ENCODE results near the gene KIAA1217. TPM values are rescaled to one million over a fixed set of nuclear protein-coding genes. Genes with fewer than 3 reads are reported as not detected.

KIAA1217 gene
- total and polyA plus RNA-seq, 2 experiments from 2014 or later, result 5.4 to 8.1 TPM

DNA sequence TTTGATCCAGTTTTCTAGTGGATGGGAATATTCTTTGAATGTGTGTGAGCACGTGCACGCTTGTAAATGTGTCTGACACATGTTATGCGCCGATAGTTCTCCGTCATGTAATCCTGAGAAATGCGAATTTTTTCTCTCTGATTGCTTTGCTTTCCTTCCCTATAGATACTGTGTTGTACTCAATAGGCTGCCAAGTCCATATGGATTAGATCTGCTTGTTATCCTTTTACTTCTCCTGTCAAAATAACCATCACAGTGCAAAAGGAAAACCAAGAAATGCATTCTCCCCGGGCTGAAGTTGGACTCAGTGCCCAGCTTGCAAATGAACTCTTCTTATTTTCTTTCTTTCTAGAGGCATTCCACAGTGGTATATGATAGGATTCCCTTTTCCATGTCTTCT is 131.9 kb downstream of the KIAA1217 start:
- no peak overlapping the region for H3K4me3 ChIP-seq
- H3K4me1 ChIP-seq (ENCODE audit: insufficient read depth), result peaks cover 31% of the 10 kb centered on the region
- H3K36me3 ChIP-seq (ENCODE audit: low read depth), result no peaks in the 10 kb centered on the region
- in situ Hi-C loops (cut with MboI), result no loop called here
- H3K79me2 ChIP-seq (ENCODE audit: insufficient read depth), result no peaks in the 10 kb centered on the region
- WGBS, 2 experiments (ENCODE audit: low coverage in 1 of 2, low lambda C conversion rate in 2 of 2, missing lambda C conversion rate in 2 of 2), result 30 to 31% methylated on average over 7 of the region's 7 CpGs
- H4K20me1 ChIP-seq (ENCODE audit: insufficient read depth), result no peaks in the 10 kb centered on the region
- no peak for DNase-seq
- no peak overlapping the region for H3K9ac ChIP-seq
- peak overlapping the region; percentile 47 for H2AFZ ChIP-seq
- H3F3A ChIP-seq (ENCODE audit: insufficient read depth), result peaks cover 20% of the 10 kb centered on the region
- no peak overlapping the region for H3K27ac ChIP-seq
- H3K4me2 ChIP-seq (ENCODE audit: unreplicated experiment), result peak overlapping the region; percentile 10
- no peaks in the 10 kb centered on the region for H3K9me2 ChIP-seq (ENCODE audit: insufficient read depth)
- no peaks in the 10 kb centered on the region for H3K27me3 ChIP-seq (replicated peaks; ENCODE audit: insufficient read depth)
- TF ChIP-seq EZH2phosphoT487 (IDR thresholded peaks at IDR 0.05; ENCODE audit: insufficient read depth, low read depth) (no peak), EZH2 (IDR thresholded peaks at IDR 0.05; ENCODE audit: insufficient read depth, poor library complexity, severe bottlenecking) (no peak)
- H3K9me3 ChIP-seq (ENCODE audit: low read depth), result no peaks in the 10 kb centered on the region

DNA sequence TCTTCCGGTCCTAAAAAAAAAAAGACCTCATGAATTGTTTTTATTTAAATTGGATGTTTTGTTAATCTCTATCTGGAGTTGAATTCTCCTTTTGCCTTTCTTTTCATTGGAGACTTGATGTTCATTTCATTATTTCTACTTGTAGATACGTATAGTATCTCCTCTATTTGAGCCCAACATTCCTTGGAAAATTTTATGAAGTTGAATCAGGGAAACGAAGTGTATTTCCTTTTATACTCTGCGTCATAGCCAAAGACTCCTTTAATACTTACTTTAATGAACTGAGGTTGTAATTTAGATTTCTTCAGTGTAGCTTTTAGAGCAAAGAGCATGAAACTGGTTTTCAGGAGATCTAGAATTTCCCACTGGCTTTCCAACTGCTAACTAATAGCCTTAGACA is 132.4 kb downstream of the KIAA1217 start:
- Histone ChIP-seq H3K4me1 (ENCODE audit: insufficient read depth) (peaks cover 31% of the 10 kb centered on the region), H4K20me1 (ENCODE audit: insufficient read depth) (no peaks in the 10 kb centered on the region), H3K9me3 (ENCODE audit: low read depth) (no peaks in the 10 kb centered on the region), H3K27ac (no peak overlapping the region), H3K9me2 (ENCODE audit: insufficient read depth) (no peaks in the 10 kb centered on the region), H3K4me3 (no peak overlapping the region), H3K4me2 (ENCODE audit: unreplicated experiment) (peak overlapping the region; percentile 10), H2AFZ (peak overlapping the region; percentile 47), H3F3A (ENCODE audit: insufficient read depth) (peaks cover 20% of the 10 kb centered on the region), H3K9ac (no peak overlapping the region), H3K36me3 (ENCODE audit: low read depth) (no peaks in the 10 kb centered on the region), H3K27me3 (replicated peaks; ENCODE audit: insufficient read depth) (no peaks in the 10 kb centered on the region), H3K79me2 (ENCODE audit: insufficient read depth) (no peaks in the 10 kb centered on the region)
- WGBS, 2 experiments (ENCODE audit: low coverage in 1 of 2, low lambda C conversion rate in 2 of 2, missing lambda C conversion rate in 2 of 2), result 44 to 51% methylated on average over 4 of the region's 4 CpGs
- in situ Hi-C loops (cut with MboI), result no loop called here
- no peak for DNase-seq
- no peak for TF ChIP-seq EZH2phosphoT487 (IDR thresholded peaks at IDR 0.05; ENCODE audit: insufficient read depth, low read depth)
- no peak for TF ChIP-seq EZH2 (IDR thresholded peaks at IDR 0.05; ENCODE audit: insufficient read depth, poor library complexity, severe bottlenecking)

DNA sequence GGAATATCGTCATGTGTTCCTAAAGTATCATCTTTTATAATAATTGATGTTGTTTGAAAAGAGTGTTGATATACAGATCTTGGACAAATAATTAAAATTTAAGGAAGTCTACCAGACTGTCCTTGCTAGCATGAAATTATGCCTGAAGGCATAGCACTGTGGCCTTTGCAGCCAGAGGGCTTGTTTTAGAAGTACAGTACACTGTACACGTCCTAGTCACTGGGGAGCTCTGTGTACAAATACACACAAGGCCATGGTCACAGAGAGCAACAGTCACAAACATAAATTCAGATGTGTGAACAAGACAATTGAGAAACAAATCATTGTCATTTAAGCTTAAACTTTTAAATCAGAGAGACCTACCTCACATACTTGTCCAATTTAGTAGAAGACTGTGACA is 133.0 kb downstream of the KIAA1217 start:
- in situ Hi-C loops (cut with MboI), result no loop called here
- no peak overlapping the region for H3K27ac ChIP-seq
- TF ChIP-seq EZH2 (IDR thresholded peaks at IDR 0.05; ENCODE audit: insufficient read depth, poor library complexity, severe bottlenecking), result no peak

DNA sequence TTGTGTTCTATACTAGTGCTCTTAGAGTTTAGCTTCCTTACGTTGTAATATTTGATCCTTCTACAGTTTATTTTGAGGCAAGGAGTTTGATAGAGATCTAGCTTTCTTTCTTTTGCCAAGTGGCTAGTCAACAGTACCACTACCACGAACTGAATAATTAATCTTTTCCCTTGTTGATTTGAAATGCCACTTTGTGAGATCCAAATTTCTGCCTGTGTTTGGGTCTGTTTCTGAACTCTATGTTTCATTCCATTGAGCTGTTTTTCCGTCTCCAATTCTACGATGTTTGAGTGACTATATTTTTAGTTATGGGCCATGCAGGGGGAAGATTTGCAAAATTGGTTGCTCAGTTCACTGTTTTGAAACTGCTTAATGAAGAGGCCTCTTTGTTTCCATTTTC is 134.7 kb downstream of the KIAA1217 start:
- 69 to 77% methylated on average over 4 of the region's 4 CpGs for WGBS, 2 experiments (ENCODE audit: low coverage in 1 of 2, low lambda C conversion rate in 2 of 2, missing lambda C conversion rate in 2 of 2)
- Histone ChIP-seq H3K36me3 (ENCODE audit: low read depth) (no peaks in the 10 kb centered on the region), H3K4me1 (ENCODE audit: insufficient read depth) (peaks cover 31% of the 10 kb centered on the region), H4K20me1 (ENCODE audit: insufficient read depth) (no peaks in the 10 kb centered on the region), H3K4me2 (ENCODE audit: unreplicated experiment) (peak overlapping the region; percentile 54), H3K9me3 (ENCODE audit: low read depth) (no peaks in the 10 kb centered on the region), H3K27me3 (replicated peaks; ENCODE audit: insufficient read depth) (no peaks in the 10 kb centered on the region), H3K9ac (no peak overlapping the region), H3K79me2 (ENCODE audit: insufficient read depth) (no peaks in the 10 kb centered on the region), H2AFZ (peak overlapping the region; percentile 31), H3K9me2 (ENCODE audit: insufficient read depth) (no peaks in the 10 kb centered on the region), H3K27ac (peak overlapping the region; percentile 45), H3K4me3 (no peak overlapping the region), H3F3A (ENCODE audit: insufficient read depth) (peaks cover 20% of the 10 kb centered on the region)
- no peak for DNase-seq
- TF ChIP-seq EZH2 (IDR thresholded peaks at IDR 0.05; ENCODE audit: insufficient read depth, poor library complexity, severe bottlenecking) (no peak), EZH2phosphoT487 (IDR thresholded peaks at IDR 0.05; ENCODE audit: insufficient read depth, low read depth) (no peak)
- in situ Hi-C loops (cut with MboI), result no loop called here

More for the DNA sequence above, 133.0 kb downstream of the KIAA1217 start:
- Histone ChIP-seq H3K79me2 (ENCODE audit: insufficient read depth) (no peaks in the 10 kb centered on the region), H3K4me1 (ENCODE audit: insufficient read depth) (peaks cover 31% of the 10 kb centered on the region), H3K4me2 (ENCODE audit: unreplicated experiment) (no peak overlapping the region), H3K9me3 (ENCODE audit: low read depth) (no peaks in the 10 kb centered on the region), H2AFZ (no peak overlapping the region), H3K36me3 (ENCODE audit: low read depth) (no peaks in the 10 kb centered on the region), H4K20me1 (ENCODE audit: insufficient read depth) (no peaks in the 10 kb centered on the region), H3K27me3 (replicated peaks; ENCODE audit: insufficient read depth) (no peaks in the 10 kb centered on the region), H3F3A (ENCODE audit: insufficient read depth) (peaks cover 20% of the 10 kb centered on the region), H3K4me3 (no peak overlapping the region), H3K9me2 (ENCODE audit: insufficient read depth) (no peaks in the 10 kb centered on the region), H3K9ac (no peak overlapping the region)
- DNase-seq, result no peak
- WGBS, 2 experiments (ENCODE audit: low coverage in 1 of 2, low lambda C conversion rate in 2 of 2, missing lambda C conversion rate in 2 of 2), result 91 to 93% methylated on average over 2 of the region's 2 CpGs

DNA sequence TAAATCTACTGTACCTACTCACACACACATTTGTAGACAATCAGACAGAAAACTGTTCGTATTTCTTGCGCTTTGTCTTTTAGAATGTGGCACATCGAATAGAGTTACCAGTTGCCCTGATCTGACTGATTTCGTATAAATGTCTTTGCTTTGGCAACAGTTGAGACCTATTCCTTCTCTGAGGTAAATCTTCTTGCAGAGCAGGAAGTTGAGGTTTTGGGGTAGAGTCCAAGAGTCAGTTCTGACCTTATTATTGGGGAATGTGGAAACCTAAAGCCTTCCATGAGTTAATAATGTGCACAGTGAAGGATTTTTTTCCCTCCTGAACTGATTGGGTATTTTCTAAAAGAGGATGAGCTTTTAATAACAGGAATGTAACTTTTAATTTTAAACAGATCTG is 135.3 kb downstream of the KIAA1217 start:
- TF ChIP-seq EZH2phosphoT487 (IDR thresholded peaks at IDR 0.05; ENCODE audit: insufficient read depth, low read depth) (no peak), EZH2 (IDR thresholded peaks at IDR 0.05; ENCODE audit: insufficient read depth, poor library complexity, severe bottlenecking) (no peak)
- Histone ChIP-seq H3K9ac (no peak overlapping the region), H3K9me3 (ENCODE audit: low read depth) (no peaks in the 10 kb centered on the region), H3K79me2 (ENCODE audit: insufficient read depth) (no peaks in the 10 kb centered on the region), H3K4me2 (ENCODE audit: unreplicated experiment) (peak overlapping the region; percentile 54), H3K36me3 (ENCODE audit: low read depth) (no peaks in the 10 kb centered on the region), H3K27me3 (replicated peaks; ENCODE audit: insufficient read depth) (no peaks in the 10 kb centered on the region), H3K27ac (peak overlapping the region; percentile 45), H3K4me3 (no peak overlapping the region; the same call in 1 of the 2 replicates), H3F3A (ENCODE audit: insufficient read depth) (peaks cover 20% of the 10 kb centered on the region), H2AFZ (peak overlapping the region; percentile 31; the same call in 1 of the 2 replicates), H4K20me1 (ENCODE audit: insufficient read depth) (no peaks in the 10 kb centered on the region), H3K4me1 (ENCODE audit: insufficient read depth) (peaks cover 33% of the 10 kb centered on the region), H3K9me2 (ENCODE audit: insufficient read depth) (no peaks in the 10 kb centered on the region)
- in situ Hi-C loops (cut with MboI), result no loop called here
- peak; percentile 89 for DNase-seq
- 39 to 40% methylated on average over 4 of the region's 4 CpGs for WGBS, 2 experiments (ENCODE audit: low coverage in 1 of 2, low lambda C conversion rate in 2 of 2, missing lambda C conversion rate in 2 of 2)

Measured in GM23248 (cell line).